Stimulated activated CD8-positive, alpha-beta memory T cell treated with anti-CD3 and anti-CD28 coated beads, Interleukin-4, amount 100 ng/mL, for 24 hours (primary cell): Measurements from ENCODE around the gene KCNK4.
"Not testable (repeated sequence)": the region's sequence is repeated elsewhere in the genome, so short reads cannot be mapped to it uniquely, and the experiment has no call there.

ENCODE experiments used
- DNase-seq: peaks from one replicate; pipeline ENCODE4 v3.0.0-alpha.2; 2020; ENCODE audit warnings: low read depth

Gene KCNK4

GRCh38 chr11:64291262-64291751, at the start of gene KCNK4:
Gene KCNK4 (plus strand): TSS chr11:64291302. CDS start chr11:64293019, 1,717 bp downstream.
- DNase-seq, result no peak

DNA sequence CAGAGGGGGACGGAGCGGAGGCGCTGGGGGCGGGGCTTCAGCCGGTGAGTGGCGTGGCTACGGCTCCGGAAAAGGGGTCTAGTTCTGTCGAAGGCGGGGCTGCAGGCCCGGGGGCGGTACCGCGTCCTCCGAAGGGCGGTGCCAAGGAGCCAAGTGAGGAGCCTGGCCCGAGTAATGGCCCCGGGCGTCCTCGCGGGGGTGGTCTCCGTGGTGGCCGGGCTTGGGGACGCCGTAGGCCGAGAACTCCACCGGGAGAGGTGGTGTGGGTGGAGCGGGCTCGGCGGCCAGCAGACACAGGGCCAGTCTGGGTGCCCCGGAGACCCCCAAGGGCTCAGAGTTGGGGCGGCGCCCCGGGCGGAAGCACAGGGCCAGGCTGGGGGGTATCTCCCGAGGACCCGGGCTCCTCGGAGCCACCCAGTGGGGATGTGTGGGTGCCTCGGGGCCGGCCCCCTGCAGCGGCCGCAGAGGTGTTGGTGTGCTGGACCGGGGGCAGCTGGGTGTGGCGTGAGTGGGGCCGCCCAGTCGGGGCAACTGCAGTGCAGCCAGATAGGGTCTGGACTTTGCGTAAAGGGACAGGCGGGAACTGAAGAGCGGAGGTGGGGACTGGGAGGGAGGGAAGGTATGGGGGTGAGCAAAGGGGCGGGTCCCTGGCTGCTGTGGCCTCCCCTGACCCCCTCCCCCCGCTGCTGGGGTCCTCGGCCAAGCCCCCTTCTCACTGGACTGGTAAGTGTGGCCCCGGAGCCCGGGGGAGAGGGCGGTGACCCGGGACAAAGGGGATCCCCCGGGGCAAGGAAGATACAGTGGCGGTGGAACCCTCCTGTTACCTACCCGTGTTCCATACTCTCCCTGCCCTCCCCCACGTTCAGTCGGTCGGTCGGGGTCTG, 49.4 kb upstream of the KCNK4 start:
- DNase-seq, result peak; percentile 15

- no peak for DNase-seq
These were observed 47.8 kb upstream of the KCNK4 start for GRCh38 chr11:64243236-64243854.

GRCh38 chr11:64244107-64244506, 47.0 kb upstream of the KCNK4 start:
- no peak for DNase-seq

- DNase-seq, result no peak
These were observed 46.1 kb upstream of the KCNK4 start for GRCh38 chr11:64244966-64245365.

DNA sequence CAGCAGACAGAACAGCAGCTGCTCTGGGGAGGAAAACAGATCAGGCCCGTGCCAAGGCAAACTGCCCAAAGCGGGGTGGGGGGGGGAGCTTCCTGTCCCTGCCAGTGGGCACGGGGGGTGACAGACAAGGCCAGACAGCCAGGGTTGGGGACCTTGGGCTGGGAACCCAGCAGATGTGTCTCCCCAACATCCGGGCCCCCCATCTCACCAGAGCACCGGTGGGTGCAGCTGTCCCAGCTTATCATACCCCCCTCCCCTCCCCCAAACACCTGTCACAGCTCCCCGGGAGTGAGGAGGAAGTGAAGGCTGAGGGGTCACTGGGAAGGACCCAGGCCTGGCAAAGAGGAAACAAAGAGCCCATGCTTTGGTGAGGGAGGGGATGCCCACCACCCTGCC, 45.7 kb upstream of the KCNK4 start:
- DNase-seq, result peak; percentile 22

DNA sequence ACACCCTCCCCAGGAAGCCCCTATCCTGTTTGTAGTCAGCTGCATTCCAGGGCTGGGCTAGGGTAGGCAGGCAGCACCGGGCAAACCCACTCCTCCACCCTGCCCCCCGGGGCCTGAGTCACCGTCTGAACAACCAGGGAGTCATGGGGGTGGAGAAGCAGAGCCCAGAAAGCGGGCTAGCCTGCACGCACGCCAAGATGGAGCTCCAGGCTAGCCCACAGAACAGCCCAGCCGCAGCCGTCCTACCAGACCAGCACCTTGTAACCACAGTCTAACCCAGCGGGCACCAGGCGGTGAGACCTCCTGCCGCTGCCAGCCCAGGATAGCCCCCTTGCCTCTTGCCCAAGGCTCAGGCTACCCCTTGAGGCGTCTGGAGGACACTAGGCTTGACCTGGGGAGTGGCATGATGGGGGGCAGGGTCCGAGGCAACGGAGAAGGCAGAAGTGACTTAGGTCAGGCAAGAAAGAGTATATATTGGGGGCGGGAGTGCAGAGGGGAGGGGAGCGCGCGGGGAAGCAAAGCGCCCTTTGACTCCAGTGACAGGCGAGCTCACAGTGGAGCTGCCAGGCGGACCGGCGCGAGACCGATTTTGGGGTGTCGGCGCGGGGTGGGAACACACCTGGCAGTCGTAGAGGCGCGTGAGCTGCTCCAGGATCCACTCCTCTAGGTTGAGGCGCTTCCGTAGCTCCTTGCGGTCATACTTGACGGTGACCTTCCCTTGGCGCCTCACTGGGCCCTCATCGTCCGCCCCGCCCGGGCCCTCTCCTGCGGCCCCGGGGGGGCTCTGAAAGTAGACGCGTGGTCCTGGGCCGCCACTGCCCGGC, 45.1 kb upstream of the KCNK4 start:
- DNase-seq, result peak; percentile 74

- not testable (repeated sequence) for DNase-seq
These were observed 44.6 kb upstream of the KCNK4 start for GRCh38 chr11:64246621-64246870.

- DNase-seq, result peak; percentile 78
These were observed 44.0 kb upstream of the KCNK4 start, which contains the start of gene PPP1R14B for GRCh38 chr11:64246871-64247728. Gene PPP1R14B (minus strand): TSS chr11:64246943. CDS start chr11:64246673, 270 bp downstream.

GRCh38 chr11:64247729-64248531, 43.2 kb upstream of the KCNK4 start:
- DNase-seq, result no peak

DNA sequence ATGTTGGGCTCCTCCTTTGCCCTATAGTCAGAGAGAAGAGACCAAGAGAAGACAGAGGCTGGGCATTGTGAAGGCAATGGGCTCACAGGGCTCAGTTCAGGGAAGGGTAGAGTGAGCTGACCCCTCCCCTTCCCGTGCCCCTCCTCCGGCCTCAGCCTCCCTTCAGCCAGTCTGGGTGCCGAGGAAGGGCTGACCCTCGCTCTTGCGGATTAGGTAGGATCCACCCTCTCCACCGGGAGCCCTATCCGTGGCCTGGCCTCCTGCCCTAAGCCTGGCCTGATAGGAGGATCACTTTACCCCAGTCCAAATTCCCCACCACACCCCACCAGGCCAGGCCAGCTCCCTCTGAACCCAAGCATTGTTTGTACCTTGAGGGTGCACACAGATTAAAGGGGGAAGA, 42.5 kb upstream of the KCNK4 start:
- no peak for DNase-seq

DNA sequence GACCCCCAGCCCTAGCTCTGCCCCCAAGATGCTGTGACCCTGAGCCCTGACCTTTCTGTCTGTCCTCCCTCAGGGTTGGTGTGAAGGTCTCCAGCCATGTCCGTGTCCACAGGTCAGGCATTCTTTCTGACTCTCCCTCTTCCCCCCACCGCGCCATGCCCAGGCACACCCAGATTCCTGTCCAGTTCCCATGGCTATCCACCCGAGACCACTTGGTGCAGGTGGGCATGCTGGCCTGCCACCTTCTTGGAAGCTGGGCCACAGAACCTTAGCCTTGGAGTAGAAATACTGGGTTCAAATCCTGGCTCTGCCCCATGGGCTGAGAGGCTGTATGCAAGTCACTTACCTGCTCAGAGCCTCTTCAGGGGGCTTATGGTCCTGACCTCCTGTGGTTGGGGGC, 42.1 kb upstream of the KCNK4 start:
- DNase-seq, result no peak

DNA sequence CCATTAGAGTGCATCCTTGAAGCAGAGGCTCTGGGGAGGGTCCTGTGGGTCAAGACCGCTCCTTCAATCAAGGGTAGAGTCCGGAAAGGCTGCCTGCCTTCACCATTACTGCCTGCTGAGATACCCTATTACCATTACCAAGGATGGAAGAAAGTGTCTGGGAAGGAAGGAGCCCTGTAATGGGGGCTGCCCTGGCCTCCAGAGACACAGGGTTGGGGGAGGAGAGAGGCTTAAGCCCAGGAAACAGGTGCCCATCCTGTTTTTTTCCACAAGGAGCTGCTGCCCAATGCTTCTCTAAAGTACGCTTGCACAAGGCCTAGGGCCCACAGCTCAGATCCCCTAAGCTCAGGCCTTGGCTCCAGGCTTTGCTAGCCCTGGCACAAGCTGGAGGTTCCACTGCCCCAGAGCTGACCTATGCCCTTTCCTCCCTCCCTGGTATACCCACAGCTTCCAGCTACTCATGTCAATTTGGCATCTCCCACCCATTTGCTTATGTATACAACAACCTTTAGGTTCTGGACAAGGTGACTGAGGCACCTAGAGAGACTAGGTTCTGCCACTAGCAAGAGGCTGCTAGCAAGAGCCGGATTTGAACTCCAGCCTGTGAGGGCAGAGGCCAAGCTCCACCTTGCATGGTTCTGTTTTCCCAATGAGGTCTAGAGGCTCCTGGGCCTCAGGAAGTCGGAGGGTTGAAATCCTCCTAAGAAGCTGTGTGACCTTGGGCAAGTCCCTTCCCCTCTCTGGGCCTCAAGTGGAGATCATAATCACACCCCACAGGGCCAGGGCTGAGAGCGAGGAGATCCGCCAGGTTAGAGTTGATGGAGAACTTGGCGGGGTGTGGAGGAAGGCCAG, 41.3 kb upstream of the KCNK4 start:
- no peak for DNase-seq

DNA sequence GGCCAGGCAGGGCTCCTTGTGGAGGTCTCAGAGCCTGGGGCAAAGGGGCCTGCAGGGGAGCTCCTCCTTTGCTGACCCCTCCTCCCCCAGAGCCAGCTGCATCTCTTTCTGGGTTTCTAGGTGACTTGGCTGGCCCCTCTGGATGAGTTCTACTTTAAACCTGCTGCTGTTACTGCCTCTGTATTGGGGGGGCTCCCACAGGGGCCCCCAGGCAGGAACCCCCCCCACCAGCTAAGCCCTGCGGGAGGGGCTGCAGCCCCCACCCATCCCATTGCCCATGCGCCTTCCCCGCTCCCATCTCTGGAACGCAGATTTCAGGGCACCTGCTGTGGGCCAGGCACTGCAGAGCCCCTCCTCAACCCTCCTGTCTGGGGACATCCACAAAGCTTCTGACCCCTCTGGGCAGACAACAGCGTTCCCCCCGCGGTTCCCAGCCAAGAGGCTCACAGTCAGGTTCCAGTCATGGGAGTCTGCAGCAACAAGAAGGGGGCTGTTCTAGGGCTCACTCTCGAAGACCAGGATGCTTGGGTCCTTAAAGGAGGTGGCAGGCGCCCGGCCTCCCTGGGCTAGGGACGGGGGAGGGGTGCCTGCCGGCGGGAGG, 40.6 kb upstream of the KCNK4 start:
- DNase-seq, result no peak

DNA sequence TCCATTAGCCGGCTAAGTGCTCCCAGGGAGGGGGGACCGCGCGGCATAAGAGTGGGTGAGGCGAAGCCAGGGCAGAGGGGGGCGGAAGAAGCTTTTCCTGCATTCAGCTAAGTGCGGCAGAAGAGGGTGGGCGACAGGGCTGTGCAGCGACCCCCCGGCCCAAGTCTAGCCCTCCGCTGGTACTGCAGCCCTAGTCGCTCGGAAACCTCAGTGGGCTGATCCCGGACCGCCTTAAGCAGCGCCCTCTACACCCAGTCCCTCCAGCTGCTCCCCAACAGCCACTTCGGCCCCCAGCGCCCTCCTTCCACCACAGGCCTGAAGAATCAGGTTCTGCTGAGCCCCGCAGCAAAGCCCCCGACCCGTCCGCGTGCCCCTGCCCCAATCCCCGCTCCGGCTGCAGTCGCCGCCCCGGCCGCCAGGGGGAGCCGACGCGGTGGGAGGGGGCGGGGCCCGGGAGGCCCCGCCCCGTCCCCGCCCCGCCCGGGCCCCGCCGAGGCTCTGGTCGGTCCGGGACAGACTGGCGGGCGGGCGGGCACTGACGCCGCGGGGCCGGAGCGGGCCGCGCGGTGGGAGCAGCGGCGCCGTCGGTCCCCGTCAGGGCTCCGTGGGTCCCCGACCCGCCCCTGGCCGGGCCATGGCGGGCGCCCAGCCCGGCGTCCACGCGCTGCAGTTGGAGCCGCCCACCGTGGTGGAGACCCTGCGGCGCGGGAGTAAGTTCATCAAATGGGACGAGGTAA, 39.9 kb upstream of the KCNK4 start, which contains the start of gene PLCB3:
TSS of gene PLCB3 (plus strand) at position 515 of the 737 bp plus-strand sequence. CDS start at position 635, 120 bp downstream.
- peak; percentile 37 for DNase-seq

GRCh38 chr11:64251753-64252002, 39.4 kb upstream of the KCNK4 start:
- DNase-seq, result no peak

DNA sequence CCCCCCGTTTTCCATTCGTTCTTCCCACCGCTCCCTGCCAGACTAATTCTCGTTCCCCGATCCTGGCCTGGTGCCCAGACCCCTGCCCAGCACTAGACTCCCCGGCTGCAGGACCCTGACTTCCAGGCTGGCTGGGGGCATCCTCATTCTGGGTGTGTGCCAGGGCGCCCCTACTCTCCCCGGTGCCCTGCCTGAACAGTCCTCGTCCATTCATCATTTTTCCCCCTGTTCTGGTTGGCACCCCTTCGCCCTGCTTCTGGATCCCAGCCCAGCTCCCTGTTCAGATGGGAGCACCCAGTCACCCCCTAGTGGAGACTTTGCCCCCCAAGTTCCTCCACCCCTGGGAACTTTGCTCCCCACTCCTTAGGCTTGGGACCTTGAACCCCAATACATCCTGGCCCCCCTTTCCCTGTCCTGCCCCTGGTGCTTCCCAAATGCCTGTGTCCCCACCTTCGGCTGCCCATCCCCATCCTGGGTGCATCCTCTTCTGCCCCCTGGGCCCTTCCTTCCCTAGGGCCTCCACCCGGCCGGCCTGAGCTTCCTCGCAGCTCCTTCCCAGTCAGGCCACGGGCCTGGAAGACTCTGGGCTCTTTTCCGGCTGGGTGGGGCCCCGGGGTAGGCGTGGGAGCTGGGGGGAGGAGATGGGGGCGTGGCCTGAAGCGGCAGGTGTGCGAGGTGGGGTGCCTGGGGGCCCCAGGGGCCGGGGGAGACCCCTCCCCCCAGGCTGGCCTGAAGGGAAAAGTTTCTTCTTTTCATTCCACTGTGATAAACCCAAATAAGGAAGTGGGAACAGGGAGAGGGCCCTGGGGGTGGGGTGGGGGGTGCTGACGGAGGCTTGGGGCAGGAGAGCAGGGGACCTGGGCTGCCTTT, 38.9 kb upstream of the KCNK4 start:
- no peak for DNase-seq

GRCh38 chr11:64253043-64253442, 38.1 kb upstream of the KCNK4 start:
- no peak for DNase-seq
